OCI-LY7 (cell line): ENCODE measurements around the gene SNAPC2. TPM values are rescaled to one million over a fixed set of nuclear protein-coding genes. Genes with fewer than 3 reads are reported as not detected.
A peak's percentile ranks its signal among the peaks of the same experiment; 100 is the strongest.

ENCODE experiments used
- BruUV-seq: library from RNA; stranded (reverse); fragments of 400-500 nt; replicated peaks from 2 replicates; lab custom pipeline; 2021; lab: Mats Ljungman, UMichigan
- CTCF ChIA-PET: fragments of 300-600 bp; sonication (Branson Sonifier 250); formaldehyde crosslinking; loops from one replicate; lab custom pipeline; 2022; ENCODE audit warnings: antibody characterized with exemption; ENCODE audit not compliant: unreplicated experiment; lab: Charles Lee
- POLR2A ChIA-PET: fragments of 300-600 bp; sonication (Branson Sonifier 250); formaldehyde crosslinking; loops from one replicate; lab custom pipeline; 2022; ENCODE audit warnings: antibody characterized with exemption; lab: Charles Lee
- DNase-seq: peaks from one replicate; pipeline ENCODE4 v3.0.0-alpha.2; 2015; ENCODE audit warnings: low spot score
- H2AFZ ChIP-seq: fragments of 200-600 bp; sonication (generic), shearing (Covaris generic); 2 replicates; pipeline ENCODE4 v1.6.1; 2014; ENCODE audit warnings: mild to moderate bottlenecking, antibody characterized with exemption, low read length, moderate library complexity
- H3K27ac ChIP-seq: fragments of 200-600 bp; sonication (generic); 2 replicates; pipeline ENCODE4 v1.5.1; 2014; ENCODE audit warnings: mixed run types, low read depth, mild to moderate bottlenecking, moderate library complexity, low read length, inconsistent platforms; ENCODE audit not compliant: poor library complexity, severe bottlenecking
- H3K36me3 ChIP-seq: fragments of 200-600 bp; sonication (generic); 2 replicates; pipeline ENCODE4 v1.6.1; 2014; ENCODE audit warnings: mild to moderate bottlenecking, antibody characterized with exemption, low read length, moderate library complexity, mixed read lengths; ENCODE audit not compliant: insufficient read depth
- H3K4me1 ChIP-seq: fragments of 200-600 bp; sonication (generic); 2 replicates; pipeline ENCODE4 v1.5.1; 2014; ENCODE audit warnings: mild to moderate bottlenecking, low read length; ENCODE audit not compliant: insufficient read depth, poor library complexity, severe bottlenecking
- H3K4me2 ChIP-seq: fragments of 200-600 bp; sonication (generic); 2 replicates; pipeline ENCODE4 v1.6.1; 2014; ENCODE audit warnings: mild to moderate bottlenecking, low read length
- H3K4me3 ChIP-seq: fragments of 200-600 bp; sonication (generic); 2 replicates; pipeline ENCODE4 v1.5.1; 2014; ENCODE audit warnings: mild to moderate bottlenecking, low read depth, low read length; ENCODE audit not compliant: poor library complexity, severe bottlenecking
- H3K79me2 ChIP-seq: fragments of 200-600 bp; sonication (generic); 2 replicates; pipeline ENCODE4 v1.6.1; 2016; ENCODE audit warnings: low read depth, mild to moderate bottlenecking, low read length, moderate library complexity, mixed read lengths; ENCODE audit not compliant: insufficient read depth
- H3K9me2 ChIP-seq: fragments of 200-600 bp; sonication (generic); 2 replicates; pipeline ENCODE4 v1.6.1; 2016; ENCODE audit warnings: mild to moderate bottlenecking, low read length, mixed read lengths; ENCODE audit not compliant: insufficient read depth
- H3K9me3 ChIP-seq: fragments of 200-600 bp; sonication (generic); 2 replicates; pipeline ENCODE4 v1.6.1; 2014; ENCODE audit warnings: mild to moderate bottlenecking, mixed run types, low read length, mixed read lengths
- H4K20me1 ChIP-seq: fragments of 200-600 bp; sonication (generic); 2 replicates; pipeline ENCODE4 v1.6.1; 2014; ENCODE audit warnings: mild to moderate bottlenecking, antibody characterized with exemption, low read length, moderate library complexity, mixed read lengths; ENCODE audit not compliant: insufficient read depth
- CTCF ChIP-seq: fragments of 200-600 bp; sonication (generic); conservative IDR thresholded peaks from 2 replicates; pipeline ENCODE4 v1.5.1; 2014; ENCODE audit warnings: mild to moderate bottlenecking, antibody characterized with exemption, low read length, moderate library complexity, mixed read lengths
- EZH2phosphoT487 ChIP-seq: fragments of 200-600 bp; sonication (generic); IDR thresholded peaks from 2 replicates; pipeline ENCODE4 v1.6.1; 2018; ENCODE audit warnings: low read depth, borderline replicate concordance, mild to moderate bottlenecking, mixed run types, antibody characterized with exemption, low read length, moderate library complexity, mixed read lengths
- intact Hi-C: fragments of 100-400 bp; cut with micrococcal nuclease; formaldehyde crosslinking; loops from one replicate; pipeline ENCODE4 v1.10.0; 2022; ENCODE audit not compliant: unreplicated experiment
- total RNA-seq, 2 experiments: library from RNA; depleted of rRNA in 1 of 2; stranded (reverse); fragments of >200 nt in 1 of 2; shearing (Covaris generic) in 1 of 2; gene quantifications; 2 replicates each; pipeline ENCODE4 v1.2.3, GENCODE V29; 2014 to 2022

SNAPC2 gene
- total RNA-seq, 2 experiments from 2014 or later: 4.9 to 8.2 TPM

GRCh38 chr19:7921967-7922835, 2.1 kb downstream of the SNAPC2 start:
- H3K79me2 ChIP-seq: no peaks in the 10 kb centered on the region
- peaks cover 20% of the 10 kb centered on the region for H3K4me1 ChIP-seq
- TF ChIP-seq EZH2phosphoT487 (no peak), CTCF (no peak)
- H4K20me1 ChIP-seq: peaks cover 6% of the 10 kb centered on the region; the same call in 1 of the 2 replicates
- DNase-seq: no peak
- H3K27ac ChIP-seq: no peak overlapping the region
- no peaks in the 10 kb centered on the region for H3K9me2 ChIP-seq
- BruUV-seq: no TSS peak
- H3K36me3 ChIP-seq: peaks cover 11% of the 10 kb centered on the region; the same call in 1 of the 2 replicates
- no peak overlapping the region for H2AFZ ChIP-seq
- CTCF ChIA-PET: no interaction called here
- POLR2A ChIA-PET: interaction anchor here (2.2 kb wide), 1 partner anchor 21 kb away, joined by 12 read pairs; the partner anchor contains the start of gene TIMM44
- H3K4me3 ChIP-seq: no peak overlapping the region
- no peaks in the 10 kb centered on the region for H3K9me3 ChIP-seq
- intact Hi-C loops: loop anchor here (2.0 kb wide), 3 partner anchors 21 to 69 kb away; partner anchors contain the start of gene TIMM44
- H3K4me2 ChIP-seq: peak overlapping the region; percentile 76; the same call in 1 of the 2 replicates

GRCh38 chr19:7922836-7923195, 2.7 kb downstream of the SNAPC2 start:
- no peaks in the 10 kb centered on the region for H3K9me2 ChIP-seq
- H3K4me3 ChIP-seq: no peak overlapping the region
- POLR2A ChIA-PET: no interaction called here
- CTCF ChIA-PET: no interaction called here
- H3K27ac ChIP-seq: no peak overlapping the region
- H3K79me2 ChIP-seq: no peaks in the 10 kb centered on the region
- no peak for DNase-seq
- H3K4me1 ChIP-seq: peaks cover 20% of the 10 kb centered on the region
- H3K36me3 ChIP-seq: peaks cover 11% of the 10 kb centered on the region; the same call in 1 of the 2 replicates
- peaks cover 6% of the 10 kb centered on the region; the same call in 1 of the 2 replicates for H4K20me1 ChIP-seq
- no peaks in the 10 kb centered on the region for H3K9me3 ChIP-seq
- H3K4me2 ChIP-seq: no peak overlapping the region
- no peak overlapping the region for H2AFZ ChIP-seq
- BruUV-seq: no TSS peak
- TF ChIP-seq CTCF (no peak), EZH2phosphoT487 (no peak)
- intact Hi-C loops: no loop called here
